ENCODE data around the gene DIP2C.
"Not testable (repeated sequence)": the region's sequence is repeated elsewhere in the genome, so short reads cannot be mapped to it uniquely, and the experiment has no call there.

The DIP2C gene

GRCh38 chr10:306007-306674 lies 383.3 kb downstream of the DIP2C start:
- Histone ChIP-seq H3K27me3 (ENCODE audit: insufficient read depth, low read length) (no peaks in the 10 kb centered on the region), H3K27ac (ENCODE audit: low read length) (no peak overlapping the region), H3K9ac (ENCODE audit: low read depth, low read length) (no peak overlapping the region), H3K4me3 (ENCODE audit: low read length) (no peak overlapping the region), H3K4me1 (ENCODE audit: insufficient read depth, low read length) (peaks cover 7% of the 10 kb centered on the region; the same call in 1 of the 2 replicates), H3K36me3 (ENCODE audit: insufficient read depth, low read depth, low read length) (no peaks in the 10 kb centered on the region), H3K9me3 (ENCODE audit: insufficient read depth, low read depth, low read length) (no peaks in the 10 kb centered on the region)

GRCh38 chr10:305034-305433 lies 384.4 kb downstream of the DIP2C start:
- H3K9me3 ChIP-seq (ENCODE audit: insufficient read depth, low read depth, low read length) = no peaks in the 10 kb centered on the region
- H3K4me3 ChIP-seq (ENCODE audit: low read length) = no peak overlapping the region
- H3K36me3 ChIP-seq (ENCODE audit: insufficient read depth, low read depth, low read length) = no peaks in the 10 kb centered on the region
- H3K27ac ChIP-seq (ENCODE audit: low read length) = no peak overlapping the region
- no peak overlapping the region for H3K9ac ChIP-seq (ENCODE audit: low read depth, low read length)
- H3K27me3 ChIP-seq (ENCODE audit: insufficient read depth, low read length) = no peaks in the 10 kb centered on the region
- H3K4me1 ChIP-seq (ENCODE audit: insufficient read depth, low read length) = peaks cover 7% of the 10 kb centered on the region; the same call in 1 of the 2 replicates

- Histone ChIP-seq H3K4me3 (ENCODE audit: low read length) (no peak overlapping the region), H3K27me3 (ENCODE audit: insufficient read depth, low read length) (no peaks in the 10 kb centered on the region), H3K36me3 (ENCODE audit: insufficient read depth, low read depth, low read length) (no peaks in the 10 kb centered on the region), H3K4me1 (ENCODE audit: insufficient read depth, low read length) (peaks cover 4% of the 10 kb centered on the region; the same call in 1 of the 2 replicates), H3K9me3 (ENCODE audit: insufficient read depth, low read depth, low read length) (no peaks in the 10 kb centered on the region), H3K27ac (ENCODE audit: low read length) (no peak overlapping the region), H3K9ac (ENCODE audit: low read depth, low read length) (no peak overlapping the region; the same call in 1 of the 2 replicates)
Measured at GRCh38 chr10:301536-301935, 387.9 kb downstream of the DIP2C start.

- H3K9ac ChIP-seq (ENCODE audit: low read depth, low read length); H3K27me3 ChIP-seq (ENCODE audit: insufficient read depth, low read length); H3K27ac ChIP-seq (ENCODE audit: low read length): not testable (repeated sequence)
Measured at GRCh38 chr10:300580-300979, 388.9 kb downstream of the DIP2C start.

GRCh38 chr10:299969-300368 lies 389.5 kb downstream of the DIP2C start:
- Histone ChIP-seq H3K9ac (ENCODE audit: low read depth, low read length) (no peak overlapping the region), H3K4me1 (ENCODE audit: insufficient read depth, low read length) (no peaks in the 10 kb centered on the region), H3K4me3 (ENCODE audit: low read length) (no peak overlapping the region), H3K27ac (ENCODE audit: low read length) (no peak overlapping the region), H3K9me3 (ENCODE audit: insufficient read depth, low read depth, low read length) (no peaks in the 10 kb centered on the region), H3K27me3 (ENCODE audit: insufficient read depth, low read length) (no peaks in the 10 kb centered on the region), H3K36me3 (ENCODE audit: insufficient read depth, low read depth, low read length) (no peaks in the 10 kb centered on the region)

More at GRCh38 chr10:300580-300979, 388.9 kb downstream of the DIP2C start:
- H3K4me3 ChIP-seq (ENCODE audit: low read length); H3K4me1 ChIP-seq (ENCODE audit: insufficient read depth, low read length); H3K9me3 ChIP-seq (ENCODE audit: insufficient read depth, low read depth, low read length); H3K36me3 ChIP-seq (ENCODE audit: insufficient read depth, low read depth, low read length): not testable (repeated sequence)

- Histone ChIP-seq H3K4me1 (ENCODE audit: insufficient read depth, low read length) (no peaks in the 10 kb centered on the region), H3K9me3 (ENCODE audit: insufficient read depth, low read depth, low read length) (no peaks in the 10 kb centered on the region), H3K9ac (ENCODE audit: low read depth, low read length) (no peak overlapping the region), H3K4me3 (ENCODE audit: low read length) (no peak overlapping the region), H3K27me3 (ENCODE audit: insufficient read depth, low read length) (no peaks in the 10 kb centered on the region), H3K36me3 (ENCODE audit: insufficient read depth, low read depth, low read length) (no peaks in the 10 kb centered on the region), H3K27ac (ENCODE audit: low read length) (no peak overlapping the region)
Measured at GRCh38 chr10:299512-299911, 390.0 kb downstream of the DIP2C start.

- no peak overlapping the region for H3K27ac ChIP-seq (ENCODE audit: low read length)
Measured at GRCh38 chr10:298033-298432, 391.4 kb downstream of the DIP2C start.

GRCh38 chr10:297567-297966 lies 391.9 kb downstream of the DIP2C start:
- no peaks in the 10 kb centered on the region for H3K9me3 ChIP-seq (ENCODE audit: insufficient read depth, low read depth, low read length)
- no peaks in the 10 kb centered on the region for H3K36me3 ChIP-seq (ENCODE audit: insufficient read depth, low read depth, low read length)
- H3K4me1 ChIP-seq (ENCODE audit: insufficient read depth, low read length) = no peaks in the 10 kb centered on the region
- H3K27me3 ChIP-seq (ENCODE audit: insufficient read depth, low read length) = no peaks in the 10 kb centered on the region
- H3K9ac ChIP-seq (ENCODE audit: low read depth, low read length) = no peak overlapping the region
- H3K27ac ChIP-seq (ENCODE audit: low read length) = no peak overlapping the region
- no peak overlapping the region for H3K4me3 ChIP-seq (ENCODE audit: low read length)

More at GRCh38 chr10:298033-298432, 391.4 kb downstream of the DIP2C start:
- Histone ChIP-seq H3K9me3 (ENCODE audit: insufficient read depth, low read depth, low read length) (no peaks in the 10 kb centered on the region), H3K27me3 (ENCODE audit: insufficient read depth, low read length) (no peaks in the 10 kb centered on the region), H3K4me3 (ENCODE audit: low read length) (no peak overlapping the region), H3K4me1 (ENCODE audit: insufficient read depth, low read length) (no peaks in the 10 kb centered on the region), H3K9ac (ENCODE audit: low read depth, low read length) (no peak overlapping the region), H3K36me3 (ENCODE audit: insufficient read depth, low read depth, low read length) (no peaks in the 10 kb centered on the region)

GRCh38 chr10:293636-294035 lies 395.8 kb downstream of the DIP2C start:
- H3K27me3 ChIP-seq (ENCODE audit: insufficient read depth, low read length) = no peaks in the 10 kb centered on the region
- no peaks in the 10 kb centered on the region for H3K4me1 ChIP-seq (ENCODE audit: insufficient read depth, low read length)
- no peaks in the 10 kb centered on the region for H3K9me3 ChIP-seq (ENCODE audit: insufficient read depth, low read depth, low read length)
- no peak overlapping the region for H3K27ac ChIP-seq (ENCODE audit: low read length)
- H3K36me3 ChIP-seq (ENCODE audit: insufficient read depth, low read depth, low read length) = no peaks in the 10 kb centered on the region
- no peak overlapping the region for H3K9ac ChIP-seq (ENCODE audit: low read depth, low read length)
- H3K4me3 ChIP-seq (ENCODE audit: low read length) = no peak overlapping the region

- H3K27me3 ChIP-seq (ENCODE audit: insufficient read depth, low read length) = no peaks in the 10 kb centered on the region
- H3K9ac ChIP-seq (ENCODE audit: low read depth, low read length) = no peak overlapping the region
- no peak overlapping the region for H3K27ac ChIP-seq (ENCODE audit: low read length)
- H3K9me3 ChIP-seq (ENCODE audit: insufficient read depth, low read depth, low read length) = no peaks in the 10 kb centered on the region
- no peak overlapping the region for H3K4me3 ChIP-seq (ENCODE audit: low read length)
- H3K4me1 ChIP-seq (ENCODE audit: insufficient read depth, low read length) = no peaks in the 10 kb centered on the region
- no peaks in the 10 kb centered on the region for H3K36me3 ChIP-seq (ENCODE audit: insufficient read depth, low read depth, low read length)
Measured at GRCh38 chr10:290026-290725, 399.3 kb downstream of the DIP2C start.

- Histone ChIP-seq H3K4me3 (ENCODE audit: low read length) (no peak overlapping the region), H3K27ac (ENCODE audit: low read length) (no peak overlapping the region), H3K36me3 (ENCODE audit: insufficient read depth, low read depth, low read length) (no peaks in the 10 kb centered on the region), H3K9me3 (ENCODE audit: insufficient read depth, low read depth, low read length) (no peaks in the 10 kb centered on the region), H3K4me1 (ENCODE audit: insufficient read depth, low read length) (no peaks in the 10 kb centered on the region), H3K9ac (ENCODE audit: low read depth, low read length) (no peak overlapping the region), H3K27me3 (ENCODE audit: insufficient read depth, low read length) (no peaks in the 10 kb centered on the region)
Measured at GRCh38 chr10:289581-289980, 399.9 kb downstream of the DIP2C start.

All from iPS-20b (cell line).